IMR-90 (cell line): ENCODE measurements around the gene SRCAP. TPM values are rescaled to one million over a fixed set of nuclear protein-coding genes. Genes with fewer than 3 reads are reported as not detected.

ENCODE experiments used
- ATAC-seq: fragments of 200-7000 bp; cut with Tn5 transposase; 2 replicates; pipeline ENCODE4 v1.9.1; 2020; ENCODE audit warnings: low read depth, mild to moderate bottlenecking, moderate library complexity
- BruUV-seq: library from RNA; stranded (reverse); fragments of 400-500 nt; replicated peaks from 2 replicates; lab custom pipeline; 2021; lab: Mats Ljungman, UMichigan
- CTCF ChIA-PET: fragments of 300-600 bp; formaldehyde crosslinking; extraction: SDS; loops from one replicate; lab custom pipeline; 2021; ENCODE audit warnings: antibody characterized with exemption; lab: Yijun Ruan, JAX
- POLR2A ChIA-PET: fragments of 300-600 bp; sonication (Branson Sonifier 250); formaldehyde crosslinking; loops from one replicate; lab custom pipeline; 2022; ENCODE audit warnings: antibody characterized with exemption; ENCODE audit not compliant: unreplicated experiment; lab: Charles Lee
- DNase-seq: peaks from one replicate; pipeline ENCODE4 v3.0.0; 2013
- H2AFZ ChIP-seq: replicated peaks from 2 replicates; pipeline ENCODE3; 2013; ENCODE audit warnings: low read length, mild to moderate bottlenecking; ENCODE audit not compliant: poor library complexity
- H2AK5ac ChIP-seq: 2 replicates; pipeline ENCODE4 v1.6.1; 2013; ENCODE audit warnings: low read depth, low read length, inconsistent platforms
- H2AK9ac ChIP-seq: replicated peaks from 2 replicates; pipeline ENCODE3; 2013; ENCODE audit warnings: mild to moderate bottlenecking, low read depth, low read length, moderate library complexity; ENCODE audit not compliant: poor library complexity
- H2BK120ac ChIP-seq: 2 replicates; pipeline ENCODE4 v1.6.1; 2013; ENCODE audit warnings: low read depth, low read length, inconsistent platforms
- H2BK15ac ChIP-seq: 3 replicates; pipeline ENCODE4 v1.6.1; 2013; ENCODE audit warnings: low read depth, low read length, inconsistent platforms
- H2BK20ac ChIP-seq: 2 replicates; pipeline ENCODE4 v1.6.1; 2013; ENCODE audit warnings: low read depth, mild to moderate bottlenecking, inconsistent platforms, low read length, moderate library complexity
- H2BK5ac ChIP-seq: 2 replicates; pipeline ENCODE4 v1.6.1; 2013; ENCODE audit warnings: mild to moderate bottlenecking, low read depth, low read length, inconsistent platforms; ENCODE audit not compliant: poor library complexity, severe bottlenecking
- H3K14ac ChIP-seq: replicated peaks from 2 replicates; pipeline ENCODE4 v1.6.1; 2013; ENCODE audit warnings: low read depth, low read length, inconsistent platforms
- H3K18ac ChIP-seq: 2 replicates; pipeline ENCODE4 v1.6.1; 2013; ENCODE audit warnings: low read depth, low read length, control low read depth
- H3K23ac ChIP-seq: 2 replicates; pipeline ENCODE4 v1.6.1; 2013; ENCODE audit warnings: low read depth, low read length, inconsistent platforms
- H3K27ac ChIP-seq: 2 replicates; pipeline ENCODE4 v1.5.1; 2013; ENCODE audit warnings: mild to moderate bottlenecking, control low read depth, low read length; ENCODE audit not compliant: insufficient read depth
- H3K27me3 ChIP-seq: 2 replicates; pipeline ENCODE4 v1.6.1; 2013; ENCODE audit warnings: low read length; ENCODE audit not compliant: control insufficient read depth, insufficient read depth
- H3K36me3 ChIP-seq: 2 replicates; pipeline ENCODE4 v1.6.1; 2013; ENCODE audit warnings: low read length, mixed read lengths; ENCODE audit not compliant: control insufficient read depth, insufficient read depth
- H3K4ac ChIP-seq: 2 replicates; pipeline ENCODE4 v1.6.1; 2013; ENCODE audit warnings: low read depth, low read length, inconsistent platforms
- H3K4me1 ChIP-seq: 2 replicates; pipeline ENCODE4 v1.6.1; 2013; ENCODE audit warnings: low read length, mixed read lengths; ENCODE audit not compliant: control insufficient read depth, insufficient read depth
- H3K4me2 ChIP-seq: 2 replicates; pipeline ENCODE4 v1.6.1; 2013; ENCODE audit warnings: low read depth, mild to moderate bottlenecking, control low read depth, low read length, moderate library complexity
- H3K4me3 ChIP-seq: 2 replicates; pipeline ENCODE4 v1.5.1; 2013; ENCODE audit warnings: low read depth, mild to moderate bottlenecking, control low read depth, low read length, moderate library complexity; ENCODE audit not compliant: insufficient read depth
- H3K56ac ChIP-seq: 2 replicates; pipeline ENCODE4 v1.6.1; 2013; ENCODE audit warnings: low read length, inconsistent platforms; ENCODE audit not compliant: insufficient read depth; ENCODE audit errors: extremely low read depth
- H3K79me1 ChIP-seq, 2 experiments: 2 replicates each; pipeline ENCODE4 v1.6.1; 2013; ENCODE audit warnings: low read length in 2 of 2, inconsistent platforms in 1 of 2, low read depth in 1 of 2
- H3K9ac ChIP-seq: 2 replicates; pipeline ENCODE4 v1.6.1; 2013; ENCODE audit warnings: low read depth, low read length, control low read depth
- H3K9me1 ChIP-seq: 2 replicates; pipeline ENCODE4 v1.6.1; 2013; ENCODE audit warnings: low read length, inconsistent platforms; ENCODE audit not compliant: insufficient read depth
- H3K9me3 ChIP-seq: 2 replicates; pipeline ENCODE4 v1.6.1; 2013; ENCODE audit warnings: low read length; ENCODE audit not compliant: control insufficient read depth, insufficient read depth
- H4K20me1 ChIP-seq: 2 replicates; pipeline ENCODE4 v1.6.1; 2013; ENCODE audit warnings: low read length, inconsistent platforms; ENCODE audit not compliant: insufficient read depth
- H4K5ac ChIP-seq: 2 replicates; pipeline ENCODE4 v1.6.1; 2013; ENCODE audit warnings: mild to moderate bottlenecking, low read depth, low read length, control low read depth
- H4K8ac ChIP-seq, 2 experiments: 2 replicates each; pipeline ENCODE4 v1.6.1; 2013; ENCODE audit warnings: low read depth in 2 of 2, low read length in 2 of 2, control low read depth in 1 of 2, inconsistent platforms in 1 of 2
- H4K91ac ChIP-seq: 2 replicates; pipeline ENCODE4 v1.6.1; 2013; ENCODE audit warnings: low read depth, low read length, inconsistent platforms; ENCODE audit not compliant: insufficient read depth
- BHLHE40 ChIP-seq: fragments of 150-350 bp; IDR thresholded peaks from 2 replicates; pipeline ENCODE4 v1.6.1; 2016; ENCODE audit warnings: mild to moderate bottlenecking, low read depth, low read length
- CHD1 ChIP-seq: IDR thresholded peaks from 2 replicates; pipeline ENCODE4 v1.6.1; 2012; ENCODE audit warnings: low read depth, low read length, improper control_type of control experiment
- MAFK ChIP-seq: IDR thresholded peaks from 2 replicates; pipeline ENCODE4 v1.6.1; 2012; ENCODE audit warnings: low read depth, low read length, improper control_type of control experiment
- MAZ ChIP-seq: IDR thresholded peaks from 2 replicates; pipeline ENCODE4 v1.6.1; 2012; ENCODE audit warnings: low read depth, mild to moderate bottlenecking, low read length, improper control_type of control experiment, moderate library complexity, borderline replicate concordance
- MXI1 ChIP-seq: IDR thresholded peaks from 2 replicates; pipeline ENCODE4 v1.6.1; 2012; ENCODE audit warnings: low read depth, mild to moderate bottlenecking, low read length, moderate library complexity, borderline replicate concordance
- NFE2L2 ChIP-seq: fragments of 150-350 bp; IDR thresholded peaks from 2 replicates; pipeline ENCODE4 v1.6.1; 2016; ENCODE audit warnings: low read depth, mild to moderate bottlenecking, low read length
- POLR2A ChIP-seq: IDR thresholded peaks from 2 replicates; pipeline ENCODE4 v1.6.1; 2012; ENCODE audit warnings: mild to moderate bottlenecking, low read depth, low read length
- RAD21 ChIP-seq: IDR thresholded peaks from 2 replicates; pipeline ENCODE4 v1.6.1; 2012; ENCODE audit warnings: low read length, improper control_type of control experiment
- RCOR1 ChIP-seq: IDR thresholded peaks from 2 replicates; pipeline ENCODE4 v1.6.1; 2012; ENCODE audit warnings: mild to moderate bottlenecking, low read length, improper control_type of control experiment; ENCODE audit not compliant: insufficient replicate concordance
- RFX5 ChIP-seq: IDR thresholded peaks from 2 replicates; pipeline ENCODE4 v1.8.0; 2012; ENCODE audit warnings: low read depth, mild to moderate bottlenecking, low read length, moderate library complexity
- SMC3 ChIP-seq: fragments of 150-350 bp; IDR thresholded peaks from 2 replicates; pipeline ENCODE4 v1.6.1; 2016; ENCODE audit warnings: low read depth, mild to moderate bottlenecking, antibody characterized with exemption, low read length, moderate library complexity
- WGBS, 2 experiments: methylation state at CpG; one replicate each; pipeline versions ENCODE4 v1.1.5 to v1.1.7; 2013; ENCODE audit warnings: missing lambda C conversion rate in 2 of 2; ENCODE audit not compliant: insufficient read length in 1 of 2; ENCODE audit errors: extremely low coverage in 2 of 2; 5-methylcytosine and 5-hydroxymethylcytosine counted together
- dilution Hi-C: fragments of 300-500 bp; cut with HindIII; formaldehyde crosslinking; loops from one replicate; pipeline ENCODE4 v1.14.3; 2018; ENCODE audit warnings: low sequenced_read_pairs; ENCODE audit not compliant: unreplicated experiment
- in situ Hi-C: fragments of 300-500 bp; cut with MboI; formaldehyde crosslinking; loops from 3 replicates; pipeline ENCODE4 v1.14.3; 2019; ENCODE audit warnings: low sequenced_read_pairs, inconsistent platforms, mixed read lengths
- intact Hi-C: fragments of 100-400 bp; cut with micrococcal nuclease; formaldehyde crosslinking; loops from 2 replicates; pipeline ENCODE4 v1.10.0; 2022
- polyA plus RNA-seq, 3 experiments: library from polyadenylated mRNA; depleted of rRNA; stranded (reverse); fragments of >200 nt; gene quantifications; 2 replicates each; pipeline ENCODE4 v1.2.3, GENCODE V29; 2012; ENCODE audit warnings: low replicate concordance in 1 of 3
- total RNA-seq: library from RNA; depleted of rRNA; stranded (reverse); fragments of >200 nt; gene quantifications from 2 replicates; pipeline ENCODE4 v1.2.3, GENCODE V29; 2012
- TF ChIP-seq, protein P1 (sequence below): fragments of 150-350 bp; IDR thresholded peaks from 2 replicates; pipeline ENCODE4 v1.6.1; 2017; ENCODE audit warnings: mild to moderate bottlenecking, antibody characterized with exemption, low read length, low read depth
- TF ChIP-seq, protein P2 (sequence below): conservative IDR thresholded peaks from 2 replicates; pipeline ENCODE4 v1.5.1; 2012; ENCODE audit warnings: mild to moderate bottlenecking, low read depth, low read length, improper control_type of control experiment
- TF ChIP-seq, protein P3 (sequence below): fragments of 150-350 bp; IDR thresholded peaks from 2 replicates; pipeline ENCODE4 v1.6.1; 2016; ENCODE audit warnings: low read depth, mild to moderate bottlenecking, low read length, moderate library complexity, borderline replicate concordance

The SRCAP gene
- total and polyA plus RNA-seq, 2 of the 4 experiments (the other 2 are of a cell fraction) = 4.5 to 8.2 TPM

DNA sequence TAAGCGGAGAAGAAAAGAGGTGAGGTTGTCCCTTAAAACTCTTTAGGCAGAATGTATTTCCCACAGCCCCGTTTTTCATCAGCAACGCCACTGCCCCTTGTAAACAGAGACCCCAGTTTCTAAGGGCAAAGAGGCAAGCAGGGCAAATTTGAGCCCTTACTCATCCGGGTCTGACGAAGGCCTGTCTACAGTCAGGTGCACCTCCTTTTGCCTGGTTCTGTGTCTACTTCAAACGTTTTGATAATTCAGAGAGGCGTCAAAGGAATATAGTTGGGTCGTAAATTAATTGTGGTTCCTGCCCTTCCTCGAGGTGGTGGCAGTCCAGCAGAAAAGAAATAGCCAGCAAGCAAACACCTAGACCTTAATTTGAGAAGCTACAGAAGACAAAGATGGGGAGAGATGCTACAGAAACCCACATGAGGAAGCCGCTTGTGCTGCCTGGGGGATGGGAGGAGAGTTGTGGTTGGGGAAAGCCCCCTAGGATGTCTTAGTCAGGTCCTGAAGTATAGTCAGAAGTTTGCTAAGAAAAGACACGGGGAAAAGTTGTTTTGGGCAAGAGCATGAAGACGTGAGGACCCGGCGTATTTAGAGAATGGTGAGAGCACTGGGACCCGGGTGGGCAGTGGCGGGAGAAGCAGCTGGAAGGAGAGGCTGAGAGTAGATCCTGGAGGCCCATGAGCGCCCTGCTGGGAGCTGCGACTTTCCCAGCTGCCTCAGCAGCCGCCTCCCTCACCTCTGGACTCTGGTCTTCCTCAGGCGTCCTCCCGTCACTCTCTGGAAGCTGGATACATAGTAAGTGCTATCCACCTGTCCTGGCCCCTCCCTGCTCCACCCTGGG is 38.3 kb upstream of the SRCAP start:
- peak overlapping the region; percentile 65 for H3K23ac ChIP-seq
- no peaks in the 10 kb centered on the region for H3K27me3 ChIP-seq
- peak overlapping the region; percentile 93 for H3K27ac ChIP-seq
- WGBS, 2 experiments = 46% methylated on average over 8 of the region's 21 CpGs; no CpG with 5 or more reads in 1 of the 2 experiments
- H3K4me3 ChIP-seq = peak overlapping the region; percentile 62
- dilution Hi-C loops = no loop called here
- no peak overlapping the region for H2BK15ac ChIP-seq
- H4K5ac ChIP-seq = peak overlapping the region; percentile 57
- H2BK20ac ChIP-seq = no peak overlapping the region
- peak overlapping the region; percentile 83 for H3K4me2 ChIP-seq
- in situ Hi-C loops = no loop called here
- H3K9ac ChIP-seq = peak overlapping the region; percentile 92
- H3K36me3 ChIP-seq = peaks cover 53% of the 10 kb centered on the region
- no peak overlapping the region for H2BK120ac ChIP-seq
- peaks cover 37 to 57% of the 10 kb centered on the region in 2 experiments for H3K79me1 ChIP-seq
- peaks cover 5% of the 10 kb centered on the region; the same call in 1 of the 2 replicates for H3K9me1 ChIP-seq
- peak overlapping the region; percentile 77; the same call in 1 of the 2 replicates for H3K56ac ChIP-seq
- CTCF ChIA-PET = no interaction called here
- peak overlapping the region; percentile 80 for H2BK5ac ChIP-seq
- H4K91ac ChIP-seq = peak overlapping the region; percentile 37; the same call in 1 of the 2 replicates
- intact Hi-C loops = no loop called here
- H2AK5ac ChIP-seq = peak overlapping the region; percentile 57
- no peak overlapping the region for H3K18ac ChIP-seq
- POLR2A ChIA-PET = no interaction called here
- H2AK9ac ChIP-seq = peak overlapping the region; percentile 91
- no peak for ATAC-seq
- H4K20me1 ChIP-seq = peaks cover 50% of the 10 kb centered on the region
- no TSS peak for BruUV-seq
- H2AFZ ChIP-seq = peak overlapping the region; percentile 99
- peak overlapping the region; percentile 67; the same call in 1 of the 2 replicates for H3K14ac ChIP-seq
- peak overlapping the region; percentile 68 to 83; a peak in 2 of 4 replicates for H4K8ac ChIP-seq
- H3K4ac ChIP-seq = peak overlapping the region; percentile 81; the same call in 1 of the 2 replicates
- no peaks in the 10 kb centered on the region for H3K9me3 ChIP-seq
- DNase-seq = peak; percentile 58
- H3K4me1 ChIP-seq = peaks cover 12% of the 10 kb centered on the region; the same call in 1 of the 2 replicates
- TF ChIP-seq MXI1 = no peak
- no peak for TF ChIP-seq RCOR1
- TF ChIP-seq NFE2L2 = no peak
- TF ChIP-seq SMC3 = no peak
- TF ChIP-seq POLR2A = no peak
- no peak for TF ChIP-seq MAFK
- TF ChIP-seq, protein P1, sequence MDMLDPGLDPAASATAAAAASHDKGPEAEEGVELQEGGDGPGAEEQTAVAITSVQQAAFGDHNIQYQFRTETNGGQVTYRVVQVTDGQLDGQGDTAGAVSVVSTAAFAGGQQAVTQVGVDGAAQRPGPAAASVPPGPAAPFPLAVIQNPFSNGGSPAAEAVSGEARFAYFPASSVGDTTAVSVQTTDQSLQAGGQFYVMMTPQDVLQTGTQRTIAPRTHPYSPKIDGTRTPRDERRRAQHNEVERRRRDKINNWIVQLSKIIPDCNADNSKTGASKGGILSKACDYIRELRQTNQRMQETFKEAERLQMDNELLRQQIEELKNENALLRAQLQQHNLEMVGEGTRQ = no peak
- no peak for TF ChIP-seq BHLHE40
- TF ChIP-seq, protein P2, sequence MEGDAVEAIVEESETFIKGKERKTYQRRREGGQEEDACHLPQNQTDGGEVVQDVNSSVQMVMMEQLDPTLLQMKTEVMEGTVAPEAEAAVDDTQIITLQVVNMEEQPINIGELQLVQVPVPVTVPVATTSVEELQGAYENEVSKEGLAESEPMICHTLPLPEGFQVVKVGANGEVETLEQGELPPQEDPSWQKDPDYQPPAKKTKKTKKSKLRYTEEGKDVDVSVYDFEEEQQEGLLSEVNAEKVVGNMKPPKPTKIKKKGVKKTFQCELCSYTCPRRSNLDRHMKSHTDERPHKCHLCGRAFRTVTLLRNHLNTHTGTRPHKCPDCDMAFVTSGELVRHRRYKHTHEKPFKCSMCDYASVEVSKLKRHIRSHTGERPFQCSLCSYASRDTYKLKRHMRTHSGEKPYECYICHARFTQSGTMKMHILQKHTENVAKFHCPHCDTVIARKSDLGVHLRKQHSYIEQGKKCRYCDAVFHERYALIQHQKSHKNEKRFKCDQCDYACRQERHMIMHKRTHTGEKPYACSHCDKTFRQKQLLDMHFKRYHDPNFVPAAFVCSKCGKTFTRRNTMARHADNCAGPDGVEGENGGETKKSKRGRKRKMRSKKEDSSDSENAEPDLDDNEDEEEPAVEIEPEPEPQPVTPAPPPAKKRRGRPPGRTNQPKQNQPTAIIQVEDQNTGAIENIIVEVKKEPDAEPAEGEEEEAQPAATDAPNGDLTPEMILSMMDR = no peak
- TF ChIP-seq RFX5 = no peak
- TF ChIP-seq, protein P3, sequence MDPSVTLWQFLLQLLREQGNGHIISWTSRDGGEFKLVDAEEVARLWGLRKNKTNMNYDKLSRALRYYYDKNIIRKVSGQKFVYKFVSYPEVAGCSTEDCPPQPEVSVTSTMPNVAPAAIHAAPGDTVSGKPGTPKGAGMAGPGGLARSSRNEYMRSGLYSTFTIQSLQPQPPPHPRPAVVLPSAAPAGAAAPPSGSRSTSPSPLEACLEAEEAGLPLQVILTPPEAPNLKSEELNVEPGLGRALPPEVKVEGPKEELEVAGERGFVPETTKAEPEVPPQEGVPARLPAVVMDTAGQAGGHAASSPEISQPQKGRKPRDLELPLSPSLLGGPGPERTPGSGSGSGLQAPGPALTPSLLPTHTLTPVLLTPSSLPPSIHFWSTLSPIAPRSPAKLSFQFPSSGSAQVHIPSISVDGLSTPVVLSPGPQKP = no peak
- no peak for TF ChIP-seq MAZ
- no peak for TF ChIP-seq RAD21
- TF ChIP-seq CHD1 = no peak
